NCI-H1694 treated with DMSO at 0.1 percent for 48 hours (cell line): ENCODE results near the gene DTD1.
A peak's percentile ranks its signal among the peaks of the same experiment; 100 is the strongest.

Source experiments
- DNase-seq: peaks from one replicate; lab custom pipeline; 2025; lab: John Stamatoyannopoulos, UW

The DTD1 gene, protein sequence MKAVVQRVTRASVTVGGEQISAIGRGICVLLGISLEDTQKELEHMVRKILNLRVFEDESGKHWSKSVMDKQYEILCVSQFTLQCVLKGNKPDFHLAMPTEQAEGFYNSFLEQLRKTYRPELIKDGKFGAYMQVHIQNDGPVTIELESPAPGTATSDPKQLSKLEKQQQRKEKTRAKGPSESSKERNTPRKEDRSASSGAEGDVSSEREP

DNA sequence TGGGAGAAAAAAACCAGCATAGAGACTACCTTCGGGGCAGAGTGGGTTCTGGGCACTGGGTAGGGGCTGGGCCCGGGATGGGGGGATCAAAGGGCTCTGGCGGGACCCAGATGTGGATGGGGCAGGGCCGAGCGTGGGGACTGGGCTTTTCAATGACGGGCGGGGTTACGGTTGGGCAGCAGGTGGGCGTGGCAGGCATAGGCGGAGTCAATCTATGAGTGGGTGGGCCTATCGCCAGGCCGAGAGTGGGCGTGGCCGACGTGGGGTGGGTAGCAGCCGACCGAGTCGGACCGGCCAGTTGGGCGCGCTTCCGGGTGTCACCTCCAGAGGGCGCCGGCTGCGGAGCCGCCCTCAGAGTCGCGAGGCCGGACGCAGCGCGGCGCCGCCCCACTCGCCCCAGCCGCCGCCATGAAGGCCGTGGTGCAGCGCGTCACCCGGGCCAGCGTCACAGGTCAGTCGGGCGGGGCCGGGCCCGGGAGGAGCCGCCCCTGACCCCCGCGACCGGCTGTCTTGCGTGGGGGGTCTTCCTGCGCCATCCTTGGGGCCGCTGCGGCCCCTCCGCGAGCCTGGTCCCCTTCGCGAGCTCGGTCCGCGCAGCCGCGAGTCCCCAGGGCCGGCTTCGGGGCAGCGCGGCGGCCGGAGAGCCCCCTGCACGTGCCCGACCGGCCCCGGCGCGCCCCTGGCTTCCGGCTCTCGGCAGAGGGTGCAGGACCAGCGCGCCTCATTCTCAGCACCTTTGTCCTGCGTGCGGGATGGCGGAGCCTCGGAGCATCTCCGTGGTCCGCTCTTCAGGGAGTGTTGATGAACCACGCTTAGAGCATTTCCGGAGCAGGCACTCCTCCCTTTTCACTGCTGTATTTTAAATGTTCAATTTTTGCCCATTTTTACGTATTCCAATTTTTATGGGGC, at the start of gene DTD1:
TSS of gene DTD1 (plus strand) at position 390 of the 909 bp plus-strand sequence. CDS start at position 409, 19 bp downstream.
- DNase-seq = peak; percentile 48

DNA sequence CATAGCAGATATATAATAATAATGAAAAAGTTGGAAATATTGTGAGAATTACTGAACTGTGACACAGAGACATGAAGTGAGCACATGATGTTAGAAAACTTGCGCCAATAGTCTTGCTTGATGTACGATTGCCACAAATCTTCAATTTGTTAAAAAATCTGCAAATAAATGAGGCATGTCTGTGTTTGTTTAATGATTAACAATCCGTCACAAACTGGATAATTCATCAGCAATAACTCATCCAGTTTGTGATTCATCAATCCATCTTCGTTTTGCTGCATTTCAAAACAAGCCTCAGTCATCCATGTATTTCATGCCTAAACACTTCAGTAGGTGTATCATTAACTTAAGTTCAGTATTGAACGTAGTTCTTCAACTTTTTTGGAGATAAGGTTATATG, 46.1 kb upstream of the DTD1 start:
- DNase-seq = no peak

DNA sequence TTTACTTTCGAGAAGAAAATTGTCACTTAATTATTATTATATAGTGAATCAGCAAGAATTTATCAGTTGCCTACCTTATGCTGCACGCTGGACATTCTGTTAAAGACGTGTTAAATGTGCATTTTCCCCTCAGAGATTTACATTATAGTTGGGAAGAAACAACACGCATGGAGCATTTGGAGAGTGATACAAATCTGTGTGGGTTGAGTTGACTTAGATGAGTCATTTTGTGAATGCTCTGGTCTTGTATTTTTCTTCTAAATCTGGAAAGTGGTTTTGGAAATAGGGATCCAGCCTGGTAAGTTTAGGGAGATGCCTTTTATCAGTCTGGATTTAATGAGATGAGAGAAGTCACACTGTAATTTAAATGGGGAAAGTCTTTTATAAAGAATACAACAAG, 44.6 kb upstream of the DTD1 start:
- no peak for DNase-seq

DNA sequence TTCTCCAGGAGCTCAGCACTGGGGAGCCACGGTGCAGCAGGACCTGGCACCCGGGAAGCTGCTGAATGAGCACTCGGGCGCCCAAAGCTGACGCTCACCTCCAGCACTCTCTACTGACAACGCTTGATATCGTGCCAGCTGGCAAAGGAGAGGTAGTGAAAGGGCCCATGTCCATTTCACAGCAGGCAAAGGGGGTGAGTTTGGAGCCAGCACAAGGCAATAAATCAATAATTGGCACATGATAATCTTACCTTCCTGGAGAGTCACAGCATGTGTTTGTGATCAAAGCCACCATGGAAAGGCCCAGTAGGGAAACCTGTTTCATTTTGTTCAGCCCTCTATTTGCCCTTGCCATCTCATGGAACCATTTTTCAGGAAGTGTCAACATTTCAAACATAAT, 43.9 kb upstream of the DTD1 start:
- DNase-seq = no peak

DNA sequence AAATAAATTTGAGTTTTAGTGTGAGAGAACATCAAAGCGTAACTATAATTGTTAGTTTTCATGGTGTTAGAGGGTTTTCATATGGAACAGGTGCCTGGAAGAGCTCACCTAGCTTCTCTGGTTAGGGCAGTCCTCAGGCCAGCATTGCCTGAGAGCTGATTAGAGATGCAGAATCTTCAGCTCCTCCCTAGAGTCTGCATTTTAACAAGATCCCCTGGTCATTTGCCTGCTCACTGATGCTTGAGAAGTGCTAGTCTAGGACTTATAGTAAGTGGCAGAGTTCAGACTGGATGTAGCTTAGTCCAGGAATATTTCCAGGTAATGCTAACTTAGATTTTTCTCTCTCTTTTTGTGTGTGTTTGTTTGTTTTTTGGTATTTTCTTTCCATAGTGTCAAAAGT, 42.3 kb upstream of the DTD1 start:
- DNase-seq = no peak

DNA sequence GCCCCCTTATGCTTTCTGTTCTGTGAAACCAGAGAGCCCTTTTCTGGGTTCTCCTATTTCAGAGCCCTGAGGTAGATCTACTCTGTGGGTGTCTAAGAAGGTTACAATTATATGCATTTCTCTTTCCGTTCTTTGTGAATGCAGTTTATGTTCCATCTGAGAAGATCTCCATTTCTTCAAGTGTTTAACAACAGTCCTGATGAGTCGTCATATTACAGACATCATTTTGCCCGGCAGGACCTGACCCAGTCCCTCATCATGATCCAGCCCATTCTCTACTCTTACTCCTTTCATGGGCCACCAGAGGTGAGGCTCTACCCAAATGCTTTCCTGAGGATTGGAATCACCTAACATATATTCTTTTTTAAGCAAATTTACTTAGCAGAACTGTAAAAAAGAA, 39.4 kb upstream of the DTD1 start:
- no peak for DNase-seq

DNA sequence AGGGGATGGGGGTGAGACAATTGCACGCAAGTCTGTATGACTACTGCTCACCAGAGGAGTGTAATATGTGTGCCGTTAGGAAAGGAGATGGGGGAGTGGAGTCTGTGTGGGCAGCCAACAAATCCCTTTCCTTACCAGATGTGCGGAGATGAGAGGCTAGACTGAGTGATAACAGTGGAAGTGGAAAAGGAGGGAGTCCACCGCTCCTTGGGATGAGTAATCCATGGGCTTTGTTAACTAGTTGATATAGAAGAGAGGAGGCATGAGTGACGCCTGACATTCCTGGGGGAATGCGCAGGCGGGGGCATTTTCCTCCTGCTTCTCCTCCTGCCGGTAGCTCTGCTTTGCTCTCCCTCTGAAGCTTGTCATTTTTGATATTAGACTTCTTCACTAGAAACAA, 34.1 kb upstream of the DTD1 start:
- no peak for DNase-seq

DNA sequence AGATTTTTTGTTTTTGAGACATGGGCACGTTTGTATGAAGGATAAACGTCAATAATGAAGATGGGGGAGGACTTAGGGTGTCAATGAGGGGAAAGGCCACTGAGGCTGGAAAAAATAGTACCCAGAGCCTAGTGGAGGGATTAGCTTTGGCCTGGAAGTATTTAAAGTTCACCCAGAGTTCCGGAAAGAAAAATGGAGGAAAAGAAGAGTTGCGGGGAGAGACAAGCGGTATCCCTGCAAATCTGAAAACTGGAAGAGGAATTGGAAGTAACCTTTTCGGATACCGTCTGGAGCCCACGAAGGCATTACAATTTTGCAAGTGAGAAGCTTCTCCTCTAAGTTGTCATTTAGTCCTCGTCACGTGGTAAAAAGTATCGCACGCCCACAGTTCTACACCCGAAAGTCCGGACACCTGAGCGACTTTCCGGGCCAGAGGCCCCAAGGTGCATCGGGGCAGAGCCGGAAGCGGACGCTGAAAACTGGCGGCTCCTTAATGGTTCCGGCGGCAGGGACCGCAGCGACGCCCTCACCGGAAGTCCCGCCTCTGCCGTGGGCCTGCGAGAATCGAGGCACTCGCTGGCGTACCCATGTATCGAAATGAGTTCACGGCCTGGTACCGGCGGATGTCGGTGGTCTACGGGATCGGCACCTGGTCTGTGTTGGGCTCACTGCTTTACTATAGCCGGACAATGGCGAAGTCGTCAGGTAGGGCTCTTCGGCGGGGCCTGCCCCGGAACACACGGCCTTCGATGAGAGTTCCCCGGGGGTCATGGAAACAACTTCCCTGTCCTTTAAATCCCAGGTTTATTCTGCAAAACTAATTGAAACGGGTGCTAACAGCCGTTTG, 20.7 kb upstream of the DTD1 start, which contains the start of gene SMIM26:
TSS of gene SMIM26 (plus strand) at position 541 of the 847 bp plus-strand sequence. CDS start at position 588, 47 bp downstream.
- peak; percentile 64 for DNase-seq

DNA sequence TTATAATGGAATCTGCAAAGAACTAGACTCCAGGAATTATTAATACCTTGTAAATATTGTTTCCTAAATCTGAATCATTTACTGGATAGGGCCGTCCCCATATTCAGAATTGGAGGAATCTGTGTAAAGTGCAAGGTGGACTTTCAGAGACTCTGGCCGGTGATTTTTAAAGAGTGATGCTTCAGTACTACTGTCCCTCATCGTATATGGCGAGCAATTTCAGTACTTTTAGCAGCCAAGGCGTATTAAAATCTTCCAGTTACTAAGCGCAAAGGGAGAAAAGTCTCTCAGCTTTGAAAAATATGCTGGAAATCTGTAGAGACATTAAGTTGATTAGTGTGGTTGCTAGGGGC, 20.1 kb upstream of the DTD1 start:
- no peak for DNase-seq

DNA sequence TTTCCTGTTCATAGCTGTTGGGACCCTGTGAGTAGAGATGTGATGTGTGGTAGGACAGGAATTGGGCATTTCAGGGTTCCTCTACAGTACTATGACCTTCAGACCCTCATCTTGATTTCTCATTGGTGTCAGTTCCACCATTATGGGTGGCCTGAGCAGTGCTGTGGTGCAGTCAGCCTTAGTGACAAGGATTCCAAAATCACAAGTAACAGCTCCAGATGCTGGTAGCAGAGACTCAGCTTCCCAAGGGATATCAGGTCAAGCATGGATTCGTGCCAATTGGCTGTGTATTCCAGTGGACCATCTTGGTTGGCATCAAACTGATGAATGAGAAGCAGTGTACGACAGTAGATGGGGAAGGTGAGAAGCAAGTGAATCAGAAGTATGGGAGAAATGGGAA, 16.8 kb upstream of the DTD1 start:
- DNase-seq = no peak

DNA sequence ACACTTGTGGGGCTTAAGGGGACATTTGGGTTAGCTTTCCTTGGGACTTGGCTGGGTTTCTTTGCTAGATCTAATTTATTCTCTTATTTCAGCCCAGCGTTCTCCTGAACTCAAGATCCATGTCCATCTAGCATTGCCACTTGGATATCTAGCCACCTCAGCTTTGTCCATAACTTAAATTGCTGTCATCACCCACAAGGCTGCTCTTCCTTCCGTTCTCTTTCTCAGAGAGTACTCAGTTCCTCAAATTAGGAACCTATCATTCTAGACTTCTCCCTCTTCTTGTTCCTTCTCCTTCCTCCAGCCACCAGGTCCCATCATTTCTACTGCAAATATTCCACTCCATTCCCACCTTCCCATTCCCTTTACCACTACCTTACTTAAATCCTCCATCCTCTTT, 16.3 kb upstream of the DTD1 start:
- DNase-seq = no peak

DNA sequence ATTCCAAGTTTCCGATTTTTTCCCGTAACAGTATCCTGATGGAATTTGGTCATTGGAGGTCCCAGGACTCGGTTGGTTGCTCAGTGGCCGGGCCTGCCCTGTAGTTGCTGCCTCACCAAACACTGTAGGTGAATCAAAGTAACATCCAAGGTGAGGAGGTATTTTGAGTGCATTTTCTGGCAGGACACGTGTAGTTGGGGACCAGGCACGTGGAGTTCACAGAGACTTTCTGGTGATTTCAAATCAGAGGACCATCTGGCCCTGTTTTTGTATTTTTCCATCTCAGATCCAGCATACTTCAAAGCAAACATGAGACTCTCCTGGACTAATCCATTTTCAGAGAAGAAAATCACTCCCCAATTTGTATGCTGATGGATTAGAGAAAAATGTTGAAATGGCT, 9.9 kb upstream of the DTD1 start:
- DNase-seq = no peak

DNA sequence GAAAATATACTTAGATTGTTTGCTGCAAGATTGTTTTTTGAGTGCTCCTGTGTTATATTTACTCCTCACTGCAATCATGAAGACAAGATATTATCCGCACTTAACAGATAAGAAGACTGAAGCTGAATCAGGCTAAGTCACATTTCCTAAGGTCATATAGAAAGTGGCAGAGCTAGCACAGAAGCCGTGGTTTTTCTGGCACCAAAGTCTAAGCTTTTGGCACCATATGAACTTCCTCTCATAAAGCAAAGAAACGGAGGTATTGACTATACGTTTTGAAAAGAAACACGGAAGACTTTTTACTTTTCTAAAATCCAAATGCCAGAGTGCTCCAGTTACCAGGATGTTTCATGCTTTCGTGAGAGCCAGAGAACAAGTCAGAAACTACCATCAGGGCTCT, 9.3 kb upstream of the DTD1 start:
- DNase-seq = no peak

DNA sequence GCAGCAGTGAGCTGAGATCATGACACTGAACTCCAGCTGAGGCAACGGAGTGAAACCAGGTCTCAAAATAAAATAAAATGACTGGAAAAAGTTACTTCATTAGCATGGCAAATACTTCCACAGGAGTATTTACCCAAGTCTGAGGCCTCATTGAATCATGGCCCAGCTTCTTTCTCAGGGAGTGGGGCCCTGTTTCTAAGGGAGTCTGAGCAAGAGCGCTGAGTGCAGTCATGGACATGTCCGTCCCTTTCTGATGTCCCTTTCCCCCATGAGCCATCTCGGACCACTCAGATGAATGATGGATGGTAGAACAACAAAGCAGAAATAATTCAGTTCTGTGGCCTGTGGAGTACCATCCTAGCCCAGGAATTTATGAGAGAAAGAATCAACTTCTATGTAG, 7.8 kb upstream of the DTD1 start:
- no peak for DNase-seq

DNA sequence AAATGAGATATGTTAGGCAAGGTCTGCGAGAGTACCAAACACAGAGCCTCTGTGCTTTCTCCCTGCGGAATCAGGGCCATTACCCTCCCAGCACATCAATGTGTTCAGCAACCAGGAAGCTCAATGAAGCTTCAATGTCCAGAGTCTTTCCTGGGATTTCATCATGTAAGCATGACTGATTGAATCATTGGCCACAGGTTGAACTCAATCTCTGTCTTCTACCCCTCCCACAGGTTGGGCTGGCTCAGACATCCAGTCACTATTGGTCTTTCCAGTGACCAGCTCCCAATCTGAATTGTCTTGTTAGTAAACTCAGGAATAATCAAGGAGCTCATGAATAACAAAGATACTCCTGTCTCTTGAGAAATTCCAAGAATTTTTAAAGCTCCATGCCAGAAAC, 2.7 kb upstream of the DTD1 start:
- DNase-seq = no peak

DNA sequence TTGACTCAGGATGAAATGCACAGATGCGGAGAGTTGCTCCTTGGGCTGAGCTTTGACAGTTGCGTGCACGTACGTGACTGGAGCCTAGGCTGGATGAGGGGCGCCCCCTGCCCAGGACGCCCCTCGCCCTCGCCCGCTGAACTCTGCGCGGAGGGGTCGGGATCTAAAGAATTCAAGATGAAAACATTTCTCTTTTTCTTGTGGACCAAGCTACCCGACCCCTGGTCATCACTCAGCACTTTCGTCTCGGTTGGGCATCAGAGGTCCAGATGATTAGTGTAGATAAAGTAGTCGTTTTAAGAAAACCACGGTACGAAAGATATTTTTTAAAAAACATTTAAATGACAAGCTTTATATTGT, 700 bp downstream of the DTD1 start:
- no peak for DNase-seq

DNA sequence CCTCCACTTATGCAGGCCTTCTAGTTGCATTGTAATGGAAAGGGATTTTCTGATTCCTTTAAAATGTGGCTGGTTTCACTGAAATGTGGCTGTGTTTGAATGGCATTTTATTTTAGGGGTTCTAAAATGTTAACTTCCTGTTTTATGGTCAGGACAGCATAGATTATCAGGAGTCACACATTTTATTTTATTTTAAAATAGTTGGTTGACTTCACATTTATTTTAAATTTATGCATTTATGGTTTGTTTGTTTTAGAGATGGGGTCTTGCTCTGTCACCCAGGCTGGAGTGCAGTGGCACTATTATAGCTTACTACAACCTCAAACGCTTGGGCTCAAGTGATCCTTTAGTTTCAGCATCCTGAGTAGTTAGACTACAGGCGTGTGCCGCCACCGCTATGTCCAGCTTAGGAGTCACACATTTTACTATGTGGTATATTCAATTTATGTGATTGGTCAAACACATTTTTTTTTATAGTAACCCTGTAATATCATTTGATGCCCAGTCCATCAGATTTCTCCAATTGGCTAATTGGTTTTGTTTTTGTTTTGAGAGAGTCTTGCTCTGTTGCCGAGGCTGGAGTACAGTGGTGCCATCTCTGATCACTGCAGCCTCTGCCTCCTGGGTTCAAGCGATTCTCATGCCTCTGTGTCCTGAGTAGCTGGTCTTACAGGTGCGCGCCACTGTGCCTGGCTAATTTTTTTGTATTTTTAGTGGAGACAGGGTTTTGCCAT, 2.3 kb downstream of the DTD1 start:
- no peak for DNase-seq

DNA sequence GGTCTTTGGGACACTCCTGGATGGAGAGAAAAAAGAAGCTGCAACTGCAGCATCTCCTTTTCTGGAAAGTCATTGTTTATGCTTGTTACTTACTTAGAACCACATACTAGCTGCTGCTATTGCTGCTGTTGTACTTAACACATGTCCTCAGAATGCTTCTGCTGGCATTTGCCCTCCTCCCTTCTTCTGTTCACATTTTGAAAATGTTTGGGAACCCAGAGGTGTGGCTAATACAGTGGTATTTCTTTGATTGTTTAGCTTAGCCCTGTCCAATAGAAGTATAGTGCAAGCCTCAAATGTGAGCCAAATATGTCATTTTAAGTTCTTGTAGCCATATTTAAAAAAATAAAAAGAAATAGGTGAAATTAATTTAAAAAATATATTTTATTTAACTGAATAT, 8.4 kb downstream of the DTD1 start:
- no peak for DNase-seq

DNA sequence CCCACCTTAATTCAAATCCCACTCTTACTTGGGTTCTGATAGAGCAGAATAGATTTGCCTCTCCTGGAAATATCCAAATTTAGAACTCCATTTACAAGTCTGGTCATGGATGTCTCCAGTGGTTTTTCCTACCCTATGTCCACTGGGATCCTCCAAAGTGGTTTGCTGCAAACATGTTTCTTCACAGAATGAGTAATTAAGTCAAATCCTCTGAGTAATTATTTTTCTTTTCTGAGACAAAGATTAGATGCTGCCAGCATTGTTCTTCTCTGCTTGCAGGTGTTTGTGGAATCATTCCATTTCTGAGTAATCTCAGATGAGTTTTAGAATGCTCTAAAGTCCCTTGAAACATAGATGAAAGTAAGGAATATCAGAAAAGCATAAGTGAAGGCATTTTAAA, 21.9 kb downstream of the DTD1 start:
- DNase-seq = no peak

DNA sequence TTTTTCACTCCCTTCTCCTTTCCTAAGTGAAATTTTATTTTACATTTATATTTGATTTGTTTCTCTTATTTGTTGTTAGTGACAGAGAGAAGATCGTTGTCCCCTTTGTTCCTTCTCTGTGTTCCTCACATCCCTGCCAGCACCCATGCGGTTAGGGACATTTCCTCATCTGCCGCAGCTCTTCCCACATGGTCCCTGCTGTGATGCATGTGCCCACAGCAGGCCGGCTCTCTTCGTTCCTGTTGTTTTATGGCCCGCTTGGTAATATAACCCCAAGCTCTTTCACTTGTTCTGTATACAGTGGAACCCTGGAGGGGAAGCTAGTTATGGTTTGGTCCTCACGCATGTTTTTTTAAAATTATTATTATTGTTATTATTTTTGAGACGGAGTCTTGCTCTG, 23.6 kb downstream of the DTD1 start:
- no peak for DNase-seq

DNA sequence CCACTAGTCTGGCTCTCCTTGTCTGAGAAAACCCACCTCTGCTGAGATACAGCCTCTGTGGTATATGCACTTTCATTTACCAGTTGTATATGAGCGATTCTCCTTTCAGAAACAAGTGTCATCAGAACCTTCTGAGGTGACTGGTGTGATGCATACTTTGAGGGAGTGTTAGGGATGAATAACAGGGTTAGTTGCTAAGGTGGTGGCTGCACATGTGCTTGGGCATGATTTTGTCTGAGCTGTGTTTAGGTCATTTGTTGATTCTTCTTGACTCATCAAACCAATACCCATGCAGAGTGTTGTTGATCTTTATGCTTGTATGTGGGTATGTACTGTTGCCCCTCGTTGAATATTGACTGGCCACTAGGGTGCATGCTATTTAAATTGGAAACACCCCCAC, 25.7 kb downstream of the DTD1 start:
- DNase-seq = no peak

DNA sequence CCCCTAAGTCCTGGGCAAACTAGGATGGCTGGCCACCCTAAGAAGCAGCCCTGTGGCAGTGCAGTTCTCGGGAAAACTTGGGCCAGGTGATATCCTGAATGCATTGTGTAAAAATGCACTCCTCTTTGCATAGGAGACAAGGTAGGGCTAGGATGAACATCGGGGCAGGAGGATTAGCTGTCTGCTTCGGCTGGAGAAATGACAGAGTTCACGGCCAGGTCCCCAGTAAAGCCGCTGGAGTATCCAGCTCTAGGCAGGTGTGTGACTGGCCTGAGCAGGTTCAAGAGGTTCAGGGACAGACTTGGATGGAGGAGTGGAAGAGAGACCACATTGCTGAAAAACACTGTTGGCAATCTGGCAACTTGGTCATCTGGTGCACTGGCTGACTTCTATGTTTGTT, 26.4 kb downstream of the DTD1 start:
- DNase-seq = no peak
